ENCODE data around the gene TRIM2. TPM values are rescaled to one million over a fixed set of nuclear protein-coding genes. Genes with fewer than 3 reads are reported as not detected.
A peak's percentile ranks its signal among the peaks of the same experiment; 100 is the strongest.

TRIM2 gene
- polyA plus RNA-seq, 1 of the 3 experiments (the other 2 are of a cell fraction) = 16.4 TPM

DNA sequence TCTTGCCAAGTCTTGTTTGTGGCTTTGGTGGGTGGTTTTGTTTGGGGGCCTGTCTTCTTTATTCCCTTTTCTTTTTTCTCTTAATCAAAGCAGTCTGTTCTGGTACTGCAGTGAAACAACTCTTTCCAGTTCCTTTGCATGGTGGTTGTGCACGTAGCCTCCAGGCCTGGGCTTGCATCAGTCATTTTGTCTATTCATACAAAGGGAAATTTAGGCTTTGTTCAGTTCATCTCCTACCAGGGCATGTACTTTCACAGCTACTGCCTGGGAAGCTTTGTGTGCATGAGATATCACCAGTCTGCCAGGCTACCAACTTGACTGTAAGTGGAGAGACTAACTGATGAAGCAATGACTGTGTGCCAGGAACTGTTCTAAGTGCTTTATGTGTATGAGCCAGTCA lies 8.5 kb downstream of the TRIM2 start:
- CTCF ChIA-PET = interaction anchor here (1.1 to 2.9 kb wide), 3 partner anchors 11 to 70 kb away, joined by 3 to 15 read pairs (median 7); no protein-coding TSS in a partner anchor
- POLR2A ChIA-PET = interaction anchor here (0.6 to 1.2 kb wide), 2 partner anchors 11 to 66 kb away, joined by 4 to 6 read pairs; no protein-coding TSS in a partner anchor
- Histone ChIP-seq H3K9me3 (no peaks in the 10 kb centered on the region), H3K27me3 (ENCODE audit: insufficient read depth) (no peaks in the 10 kb centered on the region), H3K79me2 (ENCODE audit: insufficient read depth) (no peaks in the 10 kb centered on the region), H4K20me1 (ENCODE audit: insufficient read depth) (no peaks in the 10 kb centered on the region), H3K4me1 (ENCODE audit: control insufficient read depth in 1 of 2, insufficient read depth in 2 of 2, low read depth in 1 of 2, low read length in 1 of 2) (peaks cover 0 to 11% of the 10 kb centered on the region in 2 experiments; a peak in 2 of 4 replicates), H3K4me3 (ENCODE audit: low read depth in 2 of 2, low read length in 1 of 2) (no peak overlapping the region), H3K9ac (no peak overlapping the region), H3F3A (replicated peaks; ENCODE audit: insufficient read depth) (no peaks in the 10 kb centered on the region), H2AFZ (ENCODE audit: low read depth) (no peak overlapping the region), H3K9me2 (no peaks in the 10 kb centered on the region), H3K4me2 (no peak overlapping the region), H3K27ac (ENCODE audit: low read depth in 2 of 2, low read length in 1 of 2) (peak overlapping the region in 1 of 2 experiments; percentile 58; a peak in 2 of 4 replicates), H3K36me3 (replicated peaks in 1 of 2; ENCODE audit: control insufficient read depth in 1 of 2, insufficient read depth in 2 of 2, low read length in 1 of 2) (no peaks in the 10 kb centered on the region)
- DNase-seq = no peak
- TF ChIP-seq REST (IDR thresholded peaks at IDR 0.05; ENCODE audit: low read depth, low read length) = no peak
- no peak for TF ChIP-seq RFX5 (IDR thresholded peaks at IDR 0.05; ENCODE audit: low read length)
- TF ChIP-seq RAD21 (IDR thresholded peaks at IDR 0.05; ENCODE audit: low read length) = no peak
- TF ChIP-seq TCF12 (IDR thresholded peaks at IDR 0.05) = no peak
- TF ChIP-seq MEF2A (IDR thresholded peaks at IDR 0.05; ENCODE audit: borderline replicate concordance, low read depth) = no peak
- no peak for TF ChIP-seq MAX (IDR thresholded peaks at IDR 0.05; ENCODE audit: low read depth)
- 73% methylated on average over 1 of the region's 1 CpG for WGBS (ENCODE audit: low lambda C conversion rate)

DNA sequence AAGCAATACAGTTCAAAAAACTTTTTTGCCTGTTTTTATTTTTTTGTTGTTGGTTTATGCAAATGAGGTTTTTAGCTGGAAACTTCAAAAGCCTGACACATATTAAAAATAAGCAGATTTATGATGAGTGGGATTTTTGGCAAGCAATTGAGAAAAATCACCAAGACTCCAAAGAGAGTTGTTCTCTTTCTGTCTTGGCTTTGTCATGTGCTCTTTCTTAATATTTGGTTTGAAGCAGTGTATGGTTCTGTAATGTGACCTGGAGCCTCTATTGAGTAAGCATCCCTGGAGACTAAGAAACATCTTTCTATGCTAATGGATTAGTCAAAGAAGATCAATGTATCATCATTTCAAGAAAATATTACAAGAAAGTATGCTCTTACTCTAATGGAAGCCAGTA lies 11.7 kb downstream of the TRIM2 start:
- CTCF ChIA-PET = interaction anchor here (1.2 to 2.1 kb wide), 2 partner anchors 8 to 73 kb away, joined by 3 to 6 read pairs; no protein-coding TSS in a partner anchor
- Histone ChIP-seq H3K4me2 (no peak overlapping the region), H3K27ac (ENCODE audit: low read depth in 2 of 2, low read length in 1 of 2) (no peak overlapping the region), H3K9me2 (no peaks in the 10 kb centered on the region), H3K9ac (no peak overlapping the region), H4K20me1 (ENCODE audit: insufficient read depth) (no peaks in the 10 kb centered on the region), H3K27me3 (ENCODE audit: insufficient read depth) (no peaks in the 10 kb centered on the region), H3K9me3 (no peaks in the 10 kb centered on the region), H2AFZ (ENCODE audit: low read depth) (no peak overlapping the region), H3K4me3 (ENCODE audit: low read depth in 2 of 2, low read length in 1 of 2) (no peak overlapping the region), H3F3A (replicated peaks; ENCODE audit: insufficient read depth) (peaks cover 3% of the 10 kb centered on the region), H3K4me1 (ENCODE audit: control insufficient read depth in 1 of 2, insufficient read depth in 2 of 2, low read depth in 1 of 2, low read length in 1 of 2) (peaks cover 0 to 7% of the 10 kb centered on the region in 2 experiments; a peak in 2 of 4 replicates), H3K36me3 (replicated peaks in 1 of 2; ENCODE audit: control insufficient read depth in 1 of 2, insufficient read depth in 2 of 2, low read length in 1 of 2) (no peaks in the 10 kb centered on the region), H3K79me2 (ENCODE audit: insufficient read depth) (no peaks in the 10 kb centered on the region)
- DNase-seq = no peak
- POLR2A ChIA-PET = no interaction called here
- no peak for TF ChIP-seq RCOR1 (IDR thresholded peaks at IDR 0.05; ENCODE audit: low read length)
- no peak for TF ChIP-seq FOXM1 (IDR thresholded peaks at IDR 0.05; ENCODE audit: low read depth)
- TF ChIP-seq SMC3 (IDR thresholded peaks at IDR 0.05; ENCODE audit: low read depth, low read length) = no peak
- TF ChIP-seq YY1 (IDR thresholded peaks at IDR 0.05; ENCODE audit: low read depth) = no peak
- no peak for TF ChIP-seq NFIC (IDR thresholded peaks at IDR 0.05; ENCODE audit: borderline replicate concordance)
- no peak for TF ChIP-seq EP300 (IDR thresholded peaks at IDR 0.05; ENCODE audit: borderline replicate concordance in 1 of 2, low read depth in 1 of 2, low read length in 1 of 2)
- TF ChIP-seq, protein P1, sequence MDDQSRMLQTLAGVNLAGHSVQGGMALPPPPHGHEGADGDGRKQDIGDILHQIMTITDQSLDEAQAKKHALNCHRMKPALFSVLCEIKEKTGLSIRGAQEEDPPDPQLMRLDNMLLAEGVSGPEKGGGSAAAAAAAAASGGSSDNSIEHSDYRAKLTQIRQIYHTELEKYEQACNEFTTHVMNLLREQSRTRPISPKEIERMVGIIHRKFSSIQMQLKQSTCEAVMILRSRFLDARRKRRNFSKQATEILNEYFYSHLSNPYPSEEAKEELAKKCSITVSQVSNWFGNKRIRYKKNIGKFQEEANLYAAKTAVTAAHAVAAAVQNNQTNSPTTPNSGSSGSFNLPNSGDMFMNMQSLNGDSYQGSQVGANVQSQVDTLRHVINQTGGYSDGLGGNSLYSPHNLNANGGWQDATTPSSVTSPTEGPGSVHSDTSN (IDR thresholded peaks at IDR 0.05) = no peak
- no peak for TF ChIP-seq ELF1 (IDR thresholded peaks at IDR 0.05)
- TF ChIP-seq CTCF (IDR thresholded peaks at IDR 0.05) = no peak
- TF ChIP-seq, protein P2, sequence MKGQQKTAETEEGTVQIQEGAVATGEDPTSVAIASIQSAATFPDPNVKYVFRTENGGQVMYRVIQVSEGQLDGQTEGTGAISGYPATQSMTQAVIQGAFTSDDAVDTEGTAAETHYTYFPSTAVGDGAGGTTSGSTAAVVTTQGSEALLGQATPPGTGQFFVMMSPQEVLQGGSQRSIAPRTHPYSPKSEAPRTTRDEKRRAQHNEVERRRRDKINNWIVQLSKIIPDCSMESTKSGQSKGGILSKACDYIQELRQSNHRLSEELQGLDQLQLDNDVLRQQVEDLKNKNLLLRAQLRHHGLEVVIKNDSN (IDR thresholded peaks at IDR 0.05; ENCODE audit: borderline replicate concordance, low read depth) = no peak
- no peak for TF ChIP-seq USF2 (IDR thresholded peaks at IDR 0.05; ENCODE audit: borderline replicate concordance, low read depth, low read length)
- TF ChIP-seq RFX5 (IDR thresholded peaks at IDR 0.05; ENCODE audit: low read length) = no peak
- TF ChIP-seq MXI1 (IDR thresholded peaks at IDR 0.05; ENCODE audit: low read depth, low read length) = no peak
- no peak for TF ChIP-seq RXRA (IDR thresholded peaks at IDR 0.05; ENCODE audit: borderline replicate concordance, low read depth)
- no peak for TF ChIP-seq SIN3A (IDR thresholded peaks at IDR 0.05; ENCODE audit: borderline replicate concordance, low read depth, low read length)
- TF ChIP-seq MAX (IDR thresholded peaks at IDR 0.05; ENCODE audit: low read depth) = no peak
